ENCODE results near the gene SPATA6L. TPM values are rescaled to one million over a fixed set of nuclear protein-coding genes. Genes with fewer than 3 reads are reported as not detected.

The SPATA6L gene
- total and polyA plus RNA-seq, 8 donors: 3.2 to 10.1 (median 8.4) TPM

- intact Hi-C loops (cut with DNase I): no loop called here
- DNase-seq: no peak
- Histone ChIP-seq H3K4me3 (no peak overlapping the region), H3K9me3 (no peaks in the 10 kb centered on the region), H3K27me3 (no peaks in the 10 kb centered on the region), H3K4me1 (no peaks in the 10 kb centered on the region), H3K36me3 (no peaks in the 10 kb centered on the region), H3K27ac (no peak overlapping the region)
- no peak for ATAC-seq
- no peak for TF ChIP-seq CTCF (IDR thresholded peaks at IDR 0.05)
Measured at GRCh38 chr9:4630836-4631235, 35.4 kb downstream of the SPATA6L start.

- ATAC-seq (peak; percentile 49), DNase-seq (peak in 2 of 4 donors; percentile 1 to 9)
- no peak overlapping the region for H3K4me3 ChIP-seq
- H3K27ac ChIP-seq: no peak overlapping the region
- no peaks in the 10 kb centered on the region for H3K36me3 ChIP-seq
- no peaks in the 10 kb centered on the region for H3K4me1 ChIP-seq
- H3K9me3 ChIP-seq: no peaks in the 10 kb centered on the region
- no peaks in the 10 kb centered on the region for H3K27me3 ChIP-seq
- no peak for TF ChIP-seq CTCF (IDR thresholded peaks at IDR 0.05)
- intact Hi-C loops (cut with DNase I): no loop called here
Measured at GRCh38 chr9:4622016-4622415, 44.3 kb downstream of the SPATA6L start.

- no peak for DNase-seq
- intact Hi-C loops (cut with DNase I): no loop called here
Measured at GRCh38 chr9:4620881-4621555, 45.3 kb downstream of the SPATA6L start.

GRCh38 chr9:4620057-4620765 lies 46.1 kb downstream of the SPATA6L start:
- intact Hi-C loops (cut with DNase I): no loop called here
- no peak for DNase-seq
- no peak for TF ChIP-seq CTCF (IDR thresholded peaks at IDR 0.05)
- H3K36me3 ChIP-seq: no peaks in the 10 kb centered on the region
- no peak for ATAC-seq
- H3K27ac ChIP-seq: no peak overlapping the region
- no peaks in the 10 kb centered on the region for H3K4me1 ChIP-seq
- no peaks in the 10 kb centered on the region for H3K27me3 ChIP-seq
- no peak overlapping the region for H3K4me3 ChIP-seq
- H3K9me3 ChIP-seq: no peaks in the 10 kb centered on the region

More at GRCh38 chr9:4620881-4621555, 45.3 kb downstream of the SPATA6L start:
- TF ChIP-seq CTCF (IDR thresholded peaks at IDR 0.05): no peak
- Histone ChIP-seq H3K36me3 (no peaks in the 10 kb centered on the region), H3K27ac (no peak overlapping the region), H3K27me3 (no peaks in the 10 kb centered on the region), H3K4me3 (no peak overlapping the region), H3K9me3 (no peaks in the 10 kb centered on the region), H3K4me1 (no peaks in the 10 kb centered on the region)
- ATAC-seq: no peak

- no peak for DNase-seq
- intact Hi-C loops (cut with DNase I): no loop called here
- Histone ChIP-seq H3K27me3 (no peaks in the 10 kb centered on the region), H3K27ac (no peak overlapping the region), H3K4me1 (no peaks in the 10 kb centered on the region), H3K4me3 (no peak overlapping the region), H3K36me3 (no peaks in the 10 kb centered on the region), H3K9me3 (no peaks in the 10 kb centered on the region)
- TF ChIP-seq CTCF (IDR thresholded peaks at IDR 0.05): no peak
- ATAC-seq: no peak
Measured at GRCh38 chr9:4618700-4619099, 47.6 kb downstream of the SPATA6L start.
